Activated naive CD4-positive, alpha-beta T cell treated with anti-CD3 and anti-CD28 coated beads, Interleukin-2, amount 10 ng/mL, durations not matched to agents 7 days and 5 days (primary cell): ENCODE data around the gene ABCA1.

ENCODE experiments used
- CTCF ChIA-PET: fragments of 350-600 bp; sonication (Branson Sonifier 250); formaldehyde crosslinking; loops from one replicate; lab custom pipeline; 2021; ENCODE audit warnings: antibody characterized with exemption; lab: Charles Lee
- DNase-seq: peaks from one replicate; pipeline ENCODE4 v3.0.0-alpha.2; 2020
- H3K27ac Mint-ChIP-seq: one replicate; pipeline ENCODE4 v1.8.0; 2021; ENCODE audit warnings: mild to moderate bottlenecking, moderate library complexity, mixed read lengths
- H3K27me3 Mint-ChIP-seq: one replicate; pipeline ENCODE4 v1.8.0; 2021; ENCODE audit warnings: mild to moderate bottlenecking, mixed read lengths
- H3K36me3 Mint-ChIP-seq: one replicate; pipeline ENCODE4 v1.8.0; 2021; ENCODE audit warnings: mixed read lengths
- H3K4me1 Mint-ChIP-seq: one replicate; pipeline ENCODE4 v1.8.0; 2021; ENCODE audit warnings: mixed read lengths
- H3K4me3 Mint-ChIP-seq: one replicate; pipeline ENCODE4 v1.8.0; 2021; ENCODE audit warnings: mild to moderate bottlenecking, moderate library complexity, mixed read lengths
- H3K9me3 Mint-ChIP-seq: one replicate; pipeline ENCODE4 v1.8.0; 2021; ENCODE audit warnings: mixed read lengths

The ABCA1 gene

GRCh38 chr9:104738452-104738851 is 189.5 kb downstream of the ABCA1 start:
- Mint-ChIP-seq H3K4me3 (no peak overlapping the region), H3K27ac (no peak overlapping the region), H3K27me3 (no peaks in the 10 kb centered on the region), H3K9me3 (no peaks in the 10 kb centered on the region), H3K36me3 (no peaks in the 10 kb centered on the region), H3K4me1 (peaks cover 2% of the 10 kb centered on the region)
- no peak for DNase-seq
- CTCF ChIA-PET, result no interaction called here
